Panc1 (cell line): ENCODE results near the gene OR2B2. TPM values are rescaled to one million over a fixed set of nuclear protein-coding genes. Genes with fewer than 3 reads are reported as not detected.

Experiments
- ATAC-seq: fragments of 200-7000 bp; cut with Tn5 transposase; 2 replicates; pipeline ENCODE4 v1.9.1; 2020; ENCODE audit warnings: mild to moderate bottlenecking, moderate library complexity
- BruUV-seq: library from RNA; stranded (reverse); fragments of 400-500 nt; replicated peaks from 2 replicates; lab custom pipeline; 2021; lab: Mats Ljungman, UMichigan
- CTCF ChIA-PET: fragments of 300-600 bp; sonication (Branson Sonifier 250); formaldehyde crosslinking; loops from one replicate; lab custom pipeline; 2022; ENCODE audit warnings: antibody characterized with exemption; lab: Charles Lee
- POLR2A ChIA-PET: fragments of 300-600 bp; sonication (Branson Sonifier 250); formaldehyde crosslinking; loops from one replicate; lab custom pipeline; 2022; ENCODE audit warnings: antibody characterized with exemption; lab: Charles Lee
- DNase-seq: peaks from one replicate; pipeline ENCODE4 v3.0.0-alpha.2; 2010; ENCODE audit warnings: low read depth, low spot score
- H3K27ac ChIP-seq: 2 replicates; pipeline ENCODE4 v1.5.1; 2011; ENCODE audit warnings: mild to moderate bottlenecking, low read length, inconsistent platforms
- H3K27me3 ChIP-seq: fragments of 200-500 bp; sonication (Bioruptor generic); 2 replicates; pipeline ENCODE4 v1.6.0; 2014; ENCODE audit warnings: low read length, inconsistent platforms; ENCODE audit not compliant: control insufficient read depth, insufficient read depth
- H3K36me3 ChIP-seq: fragments of 200-500 bp; sonication (Bioruptor generic); 2 replicates; pipeline ENCODE4 v1.5.1; 2014; ENCODE audit warnings: inconsistent platforms, mild to moderate bottlenecking, low read length, moderate library complexity; ENCODE audit not compliant: control insufficient read depth, insufficient read depth
- H3K4me1 ChIP-seq: 2 replicates; pipeline ENCODE4 v1.5.1; 2011; ENCODE audit warnings: inconsistent platforms, mild to moderate bottlenecking, low read length, moderate library complexity; ENCODE audit not compliant: control insufficient read depth, insufficient read depth
- H3K4me3 ChIP-seq, 2 experiments: 2 replicates each; pipeline ENCODE4 v1.5.1; 2011 to 2012; ENCODE audit warnings: low read depth in 2 of 2, low read length in 2 of 2, mild to moderate bottlenecking in 2 of 2, inconsistent platforms in 1 of 2, moderate library complexity in 1 of 2
- H3K9me3 ChIP-seq: fragments of 200-500 bp; sonication (Bioruptor generic); 2 replicates; pipeline ENCODE4 v1.5.1; 2014; ENCODE audit warnings: low read depth, mild to moderate bottlenecking, inconsistent platforms, low read length, moderate library complexity; ENCODE audit not compliant: control insufficient read depth, insufficient read depth
- CTCF ChIP-seq: fragments of 450-650 bp; IDR thresholded peaks from 2 replicates; pipeline ENCODE4 v1.5.1; 2017; ENCODE audit warnings: mild to moderate bottlenecking
- POLR2AphosphoS5 ChIP-seq: IDR thresholded peaks from 2 replicates; pipeline ENCODE4 v1.6.1; 2012; ENCODE audit warnings: mild to moderate bottlenecking, low read depth, low read length, moderate library complexity
- REST ChIP-seq, 2 experiments: IDR thresholded peaks; 2 replicates each; pipeline ENCODE4 v1.6.1; 2011 to 2012; ENCODE audit warnings: low read depth in 2 of 2, control low read depth in 1 of 2, low read length in 1 of 2, mild to moderate bottlenecking in 1 of 2, moderate library complexity in 1 of 2; ENCODE audit not compliant: insufficient read depth in 1 of 2
- SIN3A ChIP-seq: IDR thresholded peaks from 2 replicates; pipeline ENCODE4 v1.6.1; 2012; ENCODE audit warnings: low read depth, mild to moderate bottlenecking, low read length, moderate library complexity, borderline replicate concordance; ENCODE audit not compliant: insufficient read depth
- TCF7L2 ChIP-seq: IDR thresholded peaks from 2 replicates; pipeline ENCODE4 v1.6.1; 2011; ENCODE audit warnings: mild to moderate bottlenecking, low read depth, low read length, inconsistent platforms
- in situ Hi-C: cut with HindIII; loops from 2 replicates; pipeline ENCODE4 v1.10.0; 2016; ENCODE audit warnings: low sequenced_read_pairs, low pct_unique_long_range_greater_than_20kb
- intact Hi-C: fragments of 100-400 bp; cut with micrococcal nuclease; formaldehyde crosslinking; loops from one replicate; pipeline ENCODE4 v1.10.0; 2022; ENCODE audit not compliant: unreplicated experiment
- total RNA-seq: library from RNA; stranded (reverse); gene quantifications from one replicate; pipeline ENCODE4 v1.2.1, GENCODE V29; 2021; ENCODE audit not compliant: unreplicated experiment

Gene OR2B2
- total RNA-seq, 1 experiment from 2014 or later: not detected

DNA sequence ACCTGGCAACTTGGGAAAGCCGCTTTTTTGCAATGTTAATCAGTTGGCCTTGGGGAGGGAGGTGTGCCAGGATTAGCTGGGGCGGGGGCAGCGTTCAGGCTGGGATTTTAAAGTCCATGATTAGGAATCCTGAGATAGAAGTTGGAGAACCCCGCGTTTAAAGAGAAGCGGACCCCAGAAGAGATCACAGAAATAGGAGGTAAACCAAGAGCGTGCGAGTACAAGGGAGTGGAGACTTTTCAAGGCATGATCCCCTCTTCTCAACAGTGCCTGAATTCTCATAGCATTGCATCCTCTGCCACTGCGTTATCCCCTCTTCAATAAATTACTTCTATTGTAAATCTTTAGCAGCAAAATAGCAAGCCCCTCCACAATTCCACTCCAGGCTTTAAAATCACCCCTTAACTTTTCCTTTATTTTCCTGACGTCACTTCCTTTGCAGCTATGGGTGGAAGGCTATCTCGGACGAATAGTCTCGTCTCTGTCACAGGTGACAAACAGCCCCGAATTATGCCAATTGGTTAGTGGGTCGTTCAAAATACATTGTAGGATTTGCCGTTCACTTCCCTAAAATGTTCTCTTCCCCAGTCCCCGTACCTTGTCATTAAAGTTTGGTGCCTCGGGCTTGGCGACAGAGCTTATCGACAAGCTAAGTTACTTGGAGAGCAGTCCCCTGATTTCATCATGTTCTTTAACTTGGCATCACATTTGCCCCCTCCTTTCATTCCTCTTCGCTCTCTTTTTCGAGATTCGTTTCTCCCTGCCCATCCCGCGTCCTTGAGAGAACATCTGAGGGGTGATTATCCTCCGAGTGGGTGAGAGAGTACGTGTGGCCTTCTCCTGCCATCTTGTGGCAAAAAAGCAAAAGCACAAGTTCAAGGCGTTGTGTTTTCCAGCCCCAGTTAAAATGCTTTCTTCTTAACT, 17.1 kb downstream of the OR2B2 start:
- intact Hi-C loops: loop anchor here (5.0 kb wide), 1 partner anchor 1773 kb away; a partner anchor contains a TSS
- H3K4me1 ChIP-seq: peaks cover 21% of the 10 kb centered on the region

More for the DNA sequence above, 17.1 kb downstream of the OR2B2 start:
- peak; percentile 71 for DNase-seq
- Histone ChIP-seq H3K4me3 (peak overlapping the region; percentile 87 to 90), H3K9me3 (no peaks in the 10 kb centered on the region), H3K27ac (peak overlapping the region; percentile 98), H3K27me3 (no peaks in the 10 kb centered on the region), H3K36me3 (peaks cover 5% of the 10 kb centered on the region; the same call in 1 of the 2 replicates)
- BruUV-seq: TSS peak; percentile 84
- TF ChIP-seq POLR2AphosphoS5 (peak; percentile 39; the same call in 1 of the 2 replicates), TCF7L2 (peak; percentile 48; the same call in 1 of the 2 replicates), SIN3A (no peak), REST (IDR thresholded peaks at IDR 0.05; ENCODE audit: insufficient read depth in 1 of 2, low read depth in 2 of 2, low read length in 1 of 2) (no peak), CTCF (peak; percentile 88)
- ATAC-seq: peak; percentile 19; the same call in 1 of the 2 replicates
- in situ Hi-C loops: no loop called here
- ChIA-PET POLR2A (interaction anchor here (0.6 to 5.2 kb wide), 6 partner anchors 18 to 886 kb away, joined by 3 to 119 read pairs (median 29); a partner anchor contains a TSS), CTCF (interaction anchor here (0.7 to 1.6 kb wide), 3 partner anchors 58 to 461 kb away, joined by 3 to 4 read pairs (median 4); no protein-coding TSS in a partner anchor)
